ENCODE measurements around the gene HTR3A. TPM values are rescaled to one million over a fixed set of nuclear protein-coding genes. Genes with fewer than 3 reads are reported as not detected.

HTR3A gene
- total RNA-seq, 1 donor from 2014 or later: not detected

GRCh38 chr11:113971506-113972195, 3.3 kb upstream of the HTR3A start:
- intact Hi-C loops (cut with DNase I): no loop called here
- DNase-seq (ENCODE audit: low spot score): no peak
- no peak for ATAC-seq

GRCh38 chr11:113977071-113977490, 2.2 kb downstream of the HTR3A start:
- DNase-seq (ENCODE audit: low spot score): no peak
- intact Hi-C loops (cut with DNase I): no loop called here

GRCh38 chr11:113977701-113978100, 2.8 kb downstream of the HTR3A start:
- intact Hi-C loops (cut with DNase I): no loop called here
- no peak for DNase-seq (ENCODE audit: low spot score)
- no peak for ATAC-seq

More at GRCh38 chr11:113977071-113977490, 2.2 kb downstream of the HTR3A start:
- ATAC-seq: no peak

- no peak for ATAC-seq
- intact Hi-C loops (cut with DNase I): no loop called here
Measured at GRCh38 chr11:113979431-113979830, 4.5 kb downstream of the HTR3A start.

GRCh38 chr11:113980785-113981184, 5.9 kb downstream of the HTR3A start:
- ATAC-seq: no peak
- intact Hi-C loops (cut with DNase I): no loop called here
- DNase-seq (ENCODE audit: low spot score): no peak

More at GRCh38 chr11:113979431-113979830, 4.5 kb downstream of the HTR3A start:
- no peak for DNase-seq (ENCODE audit: low spot score)

- ATAC-seq: no peak
- no peak for DNase-seq (ENCODE audit: low spot score)
- intact Hi-C loops (cut with DNase I): no loop called here
Measured at GRCh38 chr11:113982306-113982705, 7.4 kb downstream of the HTR3A start.

GRCh38 chr11:113984781-113985180, 9.9 kb downstream of the HTR3A start:
- intact Hi-C loops (cut with DNase I): no loop called here
- no peak for ATAC-seq
- no peak for DNase-seq (ENCODE audit: low spot score)

GRCh38 chr11:113985906-113986305, 11.0 kb downstream of the HTR3A start:
- no peak for DNase-seq (ENCODE audit: low spot score)
- ATAC-seq: no peak
- intact Hi-C loops (cut with DNase I): no loop called here

- intact Hi-C loops (cut with DNase I): no loop called here
- no peak for ATAC-seq
- no peak for DNase-seq (ENCODE audit: low spot score)
Measured at GRCh38 chr11:113986351-113987140, 11.6 kb downstream of the HTR3A start.

GRCh38 chr11:113989381-113989780, 14.5 kb downstream of the HTR3A start:
- DNase-seq (ENCODE audit: low spot score) (no peak), ATAC-seq (no peak)
- intact Hi-C loops (cut with DNase I): no loop called here

GRCh38 chr11:113989916-113990315, 15.0 kb downstream of the HTR3A start:
- DNase-seq (ENCODE audit: low spot score) (no peak), ATAC-seq (no peak)
- intact Hi-C loops (cut with DNase I): loop anchor here (10.0 kb wide), 1 partner anchor 275 kb away; no protein-coding TSS in a partner anchor

GRCh38 chr11:113991170-113991569, 16.3 kb downstream of the HTR3A start:
- intact Hi-C loops (cut with DNase I): loop anchor here (10.0 kb wide), 1 partner anchor 274 kb away; no protein-coding TSS in a partner anchor
- no peak for DNase-seq (ENCODE audit: low spot score)
- no peak for ATAC-seq

- DNase-seq (ENCODE audit: low spot score): no peak
- intact Hi-C loops (cut with DNase I): loop anchor here (10.0 kb wide), 1 partner anchor 273 kb away; no protein-coding TSS in a partner anchor
- no peak for ATAC-seq
Measured at GRCh38 chr11:113991718-113992458, 17.0 kb downstream of the HTR3A start.

- DNase-seq (ENCODE audit: low spot score): no peak
- intact Hi-C loops (cut with DNase I): loop anchor here (10.0 kb wide), 1 partner anchor 272 kb away; no protein-coding TSS in a partner anchor
- ATAC-seq: no peak
Measured at GRCh38 chr11:113992459-113993110, 17.7 kb downstream of the HTR3A start.

GRCh38 chr11:113994077-113994954, 19.4 kb downstream of the HTR3A start:
- intact Hi-C loops (cut with DNase I): loop anchor here (10.0 kb wide), 1 partner anchor 270 kb away; no protein-coding TSS in a partner anchor
- DNase-seq (ENCODE audit: low spot score): no peak
- peak; percentile 48 for ATAC-seq

GRCh38 chr11:113997473-113997872, 22.6 kb downstream of the HTR3A start:
- no peak for ATAC-seq
- intact Hi-C loops (cut with DNase I): loop anchor here (10.0 kb wide), 1 partner anchor 267 kb away; no protein-coding TSS in a partner anchor
- DNase-seq (ENCODE audit: low spot score): no peak

GRCh38 chr11:113998574-113998973, 23.7 kb downstream of the HTR3A start:
- ATAC-seq (no peak), DNase-seq (ENCODE audit: low spot score) (no peak)
- intact Hi-C loops (cut with DNase I): loop anchor here (10.0 kb wide), 1 partner anchor 266 kb away; no protein-coding TSS in a partner anchor

- intact Hi-C loops (cut with DNase I): no loop called here
- ATAC-seq: no peak
Measured at GRCh38 chr11:114000526-114000925, 25.6 kb downstream of the HTR3A start.

More at GRCh38 chr11:114000526-114000925, 25.6 kb downstream of the HTR3A start:
- DNase-seq (ENCODE audit: low spot score): no peak
